Right ventricle myocardium inferior (tissue), 1 donor: ENCODE results near the gene DSTN. TPM values are rescaled to one million over a fixed set of nuclear protein-coding genes. Genes with fewer than 3 reads are reported as not detected.

Experiments used
- ATAC-seq: fragments of 200-7000 bp; cut with Tn5 transposase; one replicate; pipeline ENCODE4 v1.9.1; 2020; ENCODE audit warnings: mild to moderate bottlenecking, moderate library complexity
- DNase-seq: peaks from one replicate; pipeline ENCODE4 v3.0.0; 2021; ENCODE audit errors: missing footprints
- intact Hi-C: fragments of 100-400 bp; cut with DNase I; formaldehyde crosslinking; loops from one replicate; pipeline ENCODE4 v1.11.0; 2022
- total RNA-seq: library from RNA; stranded (reverse); fragmentation: NEBNext Ultra II Directional; extraction: Animal tissue kit (Norgen Biotek cat#: 25700); gene quantifications from one replicate; pipeline ENCODE4 v1.2.1, GENCODE V29; 2021
- donor health status: DM: no; HTN: yes; CAD: no; lungs with severe emphysema.

The DSTN gene
- total RNA-seq, 1 donor from 2014 or later, result 865 TPM

DNA sequence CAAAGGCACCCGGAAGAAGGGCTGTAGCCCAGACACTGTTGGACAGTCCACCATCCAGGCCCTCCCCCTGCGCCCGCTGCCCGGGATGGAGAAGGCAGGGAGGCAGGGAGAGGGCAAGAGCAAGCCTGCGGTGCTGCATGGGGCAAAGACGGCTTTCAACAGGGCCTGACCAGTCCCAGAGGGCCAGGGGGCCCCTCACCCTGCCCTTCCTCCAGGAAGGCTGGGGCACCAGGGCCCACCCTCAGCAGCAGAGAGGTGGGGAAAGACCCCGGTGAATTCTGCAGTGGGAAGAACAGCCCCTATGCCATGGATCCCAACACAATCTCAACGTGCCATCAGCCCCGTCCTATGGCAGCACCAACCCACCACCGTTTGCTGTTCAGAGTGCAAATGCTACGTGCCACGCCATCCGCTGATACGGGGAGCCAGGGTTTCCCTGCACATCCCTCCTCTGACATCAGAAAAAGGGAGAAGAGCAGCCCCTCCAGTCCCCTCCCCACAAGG is 71.1 kb downstream of the DSTN start:
- DNase-seq (peak; percentile 69), ATAC-seq (no peak)
- intact Hi-C loops, result no loop called here

DNA sequence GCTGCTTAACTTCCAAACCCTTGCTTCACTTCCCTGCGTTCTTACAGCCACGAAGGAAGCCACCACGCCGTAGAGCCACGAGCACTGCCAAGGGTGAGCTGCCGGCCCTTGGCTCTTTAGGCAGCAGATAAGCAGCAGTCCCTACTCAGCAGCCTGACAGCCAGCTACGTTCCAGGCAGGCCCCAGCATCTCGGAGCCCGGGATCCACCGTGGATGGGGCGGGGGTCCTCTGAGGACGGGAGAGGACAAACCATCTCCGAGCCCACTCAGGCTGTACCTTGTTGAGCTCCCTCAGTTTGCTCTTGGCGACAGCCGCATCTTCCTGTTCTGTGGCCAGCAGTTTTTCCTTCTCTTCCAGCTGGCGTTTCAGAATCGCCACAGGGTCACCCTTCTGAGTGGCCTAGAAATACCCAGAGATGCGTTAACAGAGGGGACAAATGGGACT is 71.7 kb downstream of the DSTN start:
- peak; percentile 35 for ATAC-seq
- intact Hi-C loops, result no loop called here
- peak; percentile 27 for DNase-seq

DNA sequence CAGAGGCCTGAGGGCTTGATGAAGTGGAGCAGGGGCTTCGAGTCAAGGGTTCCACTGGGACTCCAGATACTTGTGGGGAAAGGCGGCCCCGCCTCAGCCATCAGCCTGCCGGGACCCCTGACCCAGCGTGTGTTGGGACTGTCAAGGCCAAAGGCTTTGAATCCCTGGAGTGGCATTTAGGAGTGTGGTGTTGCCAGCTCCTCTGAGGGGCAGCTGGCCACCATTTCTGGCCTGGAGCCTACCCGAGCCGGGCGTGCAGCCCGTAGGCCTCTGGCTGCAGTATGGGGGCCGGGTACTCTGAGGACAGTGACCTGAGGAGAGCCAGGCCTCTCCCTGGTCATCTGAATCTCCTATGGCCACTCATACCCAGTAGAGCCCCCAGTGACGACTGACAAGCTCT is 72.1 kb downstream of the DSTN start:
- peak; percentile 55 for DNase-seq
- no peak for ATAC-seq
- intact Hi-C loops, result no loop called here

DNA sequence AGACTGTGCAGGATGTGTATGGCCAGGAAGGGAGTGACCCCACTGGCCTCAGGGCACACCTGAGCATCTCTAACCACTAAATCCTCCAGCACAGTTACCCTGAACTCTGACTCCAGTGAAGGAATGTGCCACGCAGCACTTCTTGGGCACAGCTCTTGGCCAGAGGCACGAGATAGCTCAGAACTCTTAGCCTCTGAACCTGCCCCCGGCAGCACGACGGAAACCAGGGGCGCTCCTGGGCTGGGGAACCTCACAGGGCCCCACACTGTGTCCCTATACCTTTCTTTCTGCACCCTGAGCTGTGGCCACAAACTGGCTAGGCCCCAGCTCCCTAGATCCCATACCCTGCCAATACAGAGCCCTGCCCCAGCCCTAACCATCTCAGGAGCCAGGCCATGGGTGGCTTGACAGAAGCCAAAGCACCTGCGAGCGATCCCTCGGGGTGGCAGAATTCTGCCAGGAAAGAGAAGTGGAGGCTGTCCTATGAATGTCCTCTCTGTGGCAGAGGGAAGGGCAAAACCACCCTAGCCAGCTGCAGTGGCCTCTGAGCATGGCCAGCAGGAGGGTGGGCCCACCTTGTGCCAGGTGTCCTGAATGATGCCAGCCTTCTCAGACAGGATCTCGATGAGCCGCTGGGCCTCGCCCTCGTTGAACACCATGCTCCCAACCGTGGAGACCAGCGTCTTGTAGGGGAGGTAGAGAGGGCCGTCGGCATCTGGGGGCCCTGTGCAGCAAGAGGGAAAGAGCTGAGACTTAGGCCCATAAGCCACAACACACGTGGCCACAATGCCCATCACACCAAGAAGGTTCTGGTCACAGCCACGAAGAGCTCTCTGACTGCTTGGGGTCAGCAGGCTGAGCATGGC is 72.8 kb downstream of the DSTN start:
- ATAC-seq (no peak), DNase-seq (peak; percentile 45)
- intact Hi-C loops, result no loop called here

DNA sequence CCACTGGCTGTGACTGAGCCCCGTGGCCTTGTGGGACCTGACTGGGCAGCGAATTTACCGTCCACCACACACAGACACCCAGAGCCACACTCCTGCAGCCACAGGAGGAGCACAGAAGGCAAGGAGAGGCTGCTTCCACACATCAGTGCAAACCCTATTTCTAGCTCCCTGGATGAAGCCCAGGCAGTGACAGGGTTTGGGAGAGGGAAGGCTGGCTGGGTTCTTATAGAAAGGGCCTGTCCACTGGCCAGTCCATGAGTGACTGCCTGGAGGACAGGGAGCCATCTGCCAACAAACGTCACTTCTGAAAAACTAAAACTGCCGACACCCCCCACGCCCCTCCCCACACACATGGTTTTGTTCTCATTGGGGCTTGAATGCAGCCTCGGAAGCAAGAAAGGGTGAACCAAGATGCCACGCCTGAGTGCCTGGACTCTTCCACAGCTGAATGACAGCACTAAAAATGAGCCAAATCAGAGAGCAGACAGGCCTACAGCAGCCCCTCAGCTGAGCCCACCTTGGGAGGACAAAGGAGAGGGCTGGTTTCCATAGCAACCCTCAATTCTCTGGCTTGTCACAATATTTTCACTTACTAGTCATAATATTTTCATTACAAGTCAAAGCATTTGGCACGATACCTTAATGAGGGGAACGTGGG is 73.8 kb downstream of the DSTN start:
- intact Hi-C loops, result no loop called here
- ATAC-seq (no peak), DNase-seq (no peak)

DNA sequence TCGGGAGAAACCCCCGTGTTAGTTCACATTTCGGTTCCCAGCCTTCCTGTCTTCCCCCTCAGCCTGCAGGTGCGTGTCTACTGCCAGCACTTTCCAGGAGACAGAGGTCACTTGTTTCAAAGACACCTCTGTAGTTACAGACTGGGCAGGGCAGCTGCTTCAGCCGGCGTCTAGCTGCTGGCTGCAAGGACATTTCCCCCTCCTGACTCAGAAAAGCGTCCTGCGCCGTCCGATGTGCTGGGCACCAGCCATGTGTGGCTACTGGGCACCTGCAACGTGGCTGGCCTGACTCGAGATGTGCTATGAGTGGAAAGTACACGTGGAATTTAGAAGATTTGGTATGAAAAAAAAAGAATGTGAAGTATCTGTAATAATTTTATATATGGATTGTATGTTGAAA is 74.6 kb downstream of the DSTN start:
- ATAC-seq, result peak; percentile 22
- intact Hi-C loops, result no loop called here
- DNase-seq, result peak; percentile 58

DNA sequence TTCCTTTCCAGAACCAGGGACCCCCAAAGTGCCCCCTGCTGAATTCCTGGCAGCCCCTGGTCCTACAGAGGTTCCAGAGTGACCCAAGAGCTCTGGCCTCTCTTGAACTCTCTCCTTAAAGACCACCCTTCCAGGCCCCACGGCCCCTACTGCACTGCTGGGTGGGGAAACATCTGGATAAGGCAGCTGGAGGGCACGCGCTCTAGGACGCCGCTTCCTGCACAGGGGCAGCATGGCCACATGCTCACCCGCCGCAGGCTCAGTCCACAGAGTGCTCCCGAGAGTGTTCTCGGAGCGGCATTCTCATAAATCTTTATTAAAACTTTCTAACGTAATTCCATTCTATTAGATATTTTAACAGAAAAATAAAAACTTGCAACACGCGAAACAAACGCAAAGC is 75.1 kb downstream of the DSTN start:
- ATAC-seq, result no peak
- no peak for DNase-seq
- intact Hi-C loops, result no loop called here

DNA sequence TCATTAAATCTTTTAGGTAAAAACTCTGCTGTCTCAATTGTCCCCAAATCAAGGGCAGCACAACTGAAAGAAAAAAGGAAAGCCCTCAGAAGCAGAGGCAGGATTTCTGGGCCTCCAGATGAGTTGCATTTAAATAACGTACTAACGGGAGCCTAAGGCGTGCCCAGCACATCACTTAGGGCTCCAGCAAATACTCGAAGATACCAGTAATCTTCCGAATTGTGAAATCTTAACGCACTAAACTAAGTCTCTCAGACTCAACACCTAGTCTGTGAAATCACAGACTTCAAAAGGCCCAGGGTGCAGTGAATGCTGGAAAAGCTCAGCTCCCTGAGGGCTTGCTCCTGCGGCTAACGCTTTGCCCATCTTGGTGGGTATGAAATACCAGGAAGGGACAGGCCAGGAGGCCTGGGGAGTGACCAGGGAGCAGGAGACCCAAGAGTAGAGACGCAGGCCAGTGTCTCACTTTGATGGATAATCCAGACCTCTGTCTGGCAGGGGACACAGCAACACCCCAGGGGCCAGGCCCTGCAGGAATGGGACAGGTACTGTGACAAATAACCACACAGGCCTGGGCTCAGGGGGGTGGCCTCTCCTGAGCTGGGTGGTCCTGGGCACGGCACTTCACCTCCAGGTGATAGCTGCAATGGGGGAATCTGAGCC is 75.8 kb downstream of the DSTN start:
- DNase-seq, result peak; percentile 58
- intact Hi-C loops, result no loop called here
- ATAC-seq, result no peak

DNA sequence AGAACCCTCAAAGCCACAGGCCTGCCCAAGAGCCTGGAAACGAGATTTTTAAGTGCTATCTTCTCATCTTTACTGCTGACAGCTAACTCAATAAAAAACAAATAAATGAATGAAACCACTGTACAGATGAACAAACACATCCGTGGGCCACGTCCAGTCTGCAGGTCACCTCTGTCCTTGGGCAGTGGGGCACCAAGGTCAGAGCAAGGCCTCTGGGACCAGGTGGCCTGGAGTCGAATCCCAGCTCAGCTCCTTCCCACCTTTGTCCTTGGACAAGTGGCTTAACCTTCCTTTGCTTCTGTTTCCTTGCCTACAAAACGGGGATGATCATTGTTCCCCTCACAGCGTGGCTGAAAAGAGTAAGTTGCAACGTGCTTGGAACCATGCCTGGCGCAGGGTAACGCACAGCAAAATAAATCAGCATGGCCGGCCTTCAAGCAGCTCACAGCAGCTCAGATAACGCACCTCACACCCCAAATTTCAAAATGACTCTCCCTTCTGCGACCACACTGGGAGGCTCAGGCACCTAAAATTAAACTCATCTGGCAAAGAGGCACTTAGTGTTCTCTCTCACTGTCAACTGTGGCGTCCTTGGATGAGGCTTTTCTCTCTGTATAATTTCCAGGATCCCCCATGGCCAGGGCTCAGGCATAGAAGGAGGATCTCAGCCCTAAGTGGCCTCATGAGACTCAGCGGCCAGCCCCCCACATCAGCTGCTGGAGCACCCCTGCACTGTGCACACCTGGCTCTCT is 76.5 kb downstream of the DSTN start:
- intact Hi-C loops, result no loop called here
- peak; percentile 37 for DNase-seq
- ATAC-seq, result peak; percentile 21

DNA sequence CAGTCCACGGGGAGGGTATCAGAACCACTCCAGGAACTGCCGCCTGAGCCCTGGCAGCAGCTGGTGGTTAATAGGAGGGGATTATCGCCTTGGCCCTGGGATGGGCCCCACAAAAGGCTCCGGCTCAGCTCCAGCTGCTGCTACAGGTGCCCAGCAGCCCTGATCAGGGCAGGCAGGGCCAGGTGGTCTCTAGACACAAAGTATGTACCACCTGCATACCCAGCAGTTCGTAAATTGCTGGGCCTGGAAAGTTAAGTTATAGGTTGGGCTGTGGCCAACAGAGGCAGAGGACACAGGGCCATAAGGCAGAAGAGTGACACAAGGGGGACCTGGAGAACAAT is 77.1 kb downstream of the DSTN start:
- ATAC-seq (no peak), DNase-seq (peak; percentile 40)
- intact Hi-C loops, result no loop called here

DNA sequence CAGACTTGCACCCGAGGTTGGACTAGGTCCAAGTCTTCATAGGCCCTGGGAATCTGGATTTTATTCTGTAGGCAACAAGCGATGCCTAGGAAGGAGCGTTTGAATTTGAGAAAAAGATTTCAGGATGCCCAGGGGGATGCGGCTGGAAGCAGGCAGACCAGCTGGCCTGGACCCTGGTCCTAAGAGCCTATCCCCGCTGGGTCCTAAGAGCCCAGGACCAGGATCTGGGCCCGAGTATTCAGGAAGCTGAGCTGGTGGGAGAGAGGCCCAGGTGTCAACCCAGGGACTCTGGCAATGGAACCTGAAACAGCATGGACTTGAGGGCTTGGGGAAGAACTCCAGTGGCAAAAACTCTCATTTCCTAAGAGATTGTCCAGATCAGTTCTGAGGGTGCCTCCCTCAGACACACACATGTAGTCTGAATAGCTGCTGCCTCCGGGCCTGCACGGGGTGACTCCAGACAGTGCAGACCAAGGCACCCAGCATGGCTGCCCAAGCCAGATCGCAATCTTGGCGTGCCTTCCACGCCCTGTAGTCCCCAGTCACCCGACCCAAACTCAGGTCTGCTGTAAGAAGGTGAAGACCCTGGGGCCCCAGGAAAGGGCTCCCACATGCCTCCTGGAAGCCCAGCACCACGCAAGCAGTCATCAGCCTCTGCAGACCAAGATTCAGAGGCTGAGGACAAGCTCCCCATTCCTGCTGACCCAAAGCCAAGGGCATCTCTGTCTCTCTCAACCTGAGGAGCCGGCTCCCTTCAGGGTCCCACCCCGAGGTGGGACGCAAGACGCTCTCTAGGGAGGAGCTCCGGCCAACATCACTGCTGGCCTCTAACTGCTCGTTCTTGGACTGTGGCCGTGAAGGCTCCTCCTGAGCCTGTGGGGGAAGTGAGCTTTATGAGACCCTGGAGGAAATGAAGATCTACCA is 77.8 kb downstream of the DSTN start:
- peak; percentile 60 for DNase-seq

DNA sequence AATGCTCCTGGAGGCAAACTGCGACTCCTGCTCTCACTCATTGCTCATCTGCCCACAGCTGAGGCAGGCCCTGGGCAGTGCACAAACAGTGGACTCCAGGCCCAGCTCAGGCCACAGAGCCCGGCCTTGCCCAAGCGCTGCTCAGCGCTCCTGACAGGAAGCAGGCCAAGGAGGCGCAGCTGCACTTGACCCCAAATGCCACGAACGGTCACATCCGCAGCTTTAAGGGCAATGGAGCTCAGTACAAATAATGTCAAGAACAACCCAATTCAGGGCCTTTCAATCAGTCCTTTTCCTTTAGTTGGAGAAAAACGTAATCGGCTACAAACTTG is 78.4 kb downstream of the DSTN start:
- DNase-seq, result peak; percentile 75
- intact Hi-C loops, result no loop called here
- ATAC-seq, result peak; percentile 35

More for the DNA sequence above, 77.8 kb downstream of the DSTN start:
- intact Hi-C loops, result no loop called here
- peak; percentile 2 for ATAC-seq

DNA sequence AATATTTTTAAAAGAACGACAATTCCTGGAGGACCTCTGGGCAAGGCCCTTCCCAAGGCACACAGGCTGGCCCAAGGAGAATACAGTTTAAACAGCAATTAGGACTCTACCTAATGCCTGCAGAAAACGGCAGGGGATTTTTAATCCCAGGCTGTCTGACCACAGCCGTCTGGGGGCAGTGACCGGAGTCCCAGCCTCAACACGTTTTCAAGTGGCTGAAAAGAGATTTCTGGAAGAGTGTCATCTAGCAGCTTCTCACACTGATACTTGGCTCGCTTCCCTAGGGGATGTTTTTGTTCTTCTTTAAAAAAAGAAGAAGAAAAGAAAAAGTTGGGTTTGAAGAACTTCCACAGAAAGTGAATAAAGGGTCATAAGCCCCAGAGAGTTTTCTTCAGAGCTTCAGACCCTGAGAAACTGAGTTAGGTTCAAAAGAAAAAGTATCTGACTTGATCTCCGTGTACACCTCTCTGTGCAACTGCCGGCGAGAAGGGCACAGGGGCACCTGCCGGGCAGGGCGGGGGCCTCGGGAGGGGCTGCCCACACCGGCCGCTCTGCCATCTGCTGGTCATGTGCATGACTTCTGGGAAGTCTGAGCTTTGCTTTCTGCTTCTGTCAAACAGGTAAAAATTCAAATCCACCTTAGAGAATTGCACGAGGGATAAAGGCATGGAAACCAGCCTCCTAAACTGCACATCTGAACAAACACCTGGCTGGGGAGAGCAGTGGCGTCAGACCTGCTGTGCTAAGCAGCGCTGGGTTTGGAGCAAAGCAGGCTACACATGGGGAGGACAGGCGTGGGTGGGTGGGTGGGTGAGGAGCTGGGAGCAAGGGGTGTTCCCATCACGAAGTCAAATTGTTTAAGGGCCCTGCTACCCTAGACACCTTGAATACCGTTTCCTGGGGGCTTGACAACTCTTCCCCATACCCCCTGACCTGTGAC is 79.2 kb downstream of the DSTN start:
- DNase-seq (peak; percentile 71), ATAC-seq (peak; percentile 42)
- intact Hi-C loops, result no loop called here

DNA sequence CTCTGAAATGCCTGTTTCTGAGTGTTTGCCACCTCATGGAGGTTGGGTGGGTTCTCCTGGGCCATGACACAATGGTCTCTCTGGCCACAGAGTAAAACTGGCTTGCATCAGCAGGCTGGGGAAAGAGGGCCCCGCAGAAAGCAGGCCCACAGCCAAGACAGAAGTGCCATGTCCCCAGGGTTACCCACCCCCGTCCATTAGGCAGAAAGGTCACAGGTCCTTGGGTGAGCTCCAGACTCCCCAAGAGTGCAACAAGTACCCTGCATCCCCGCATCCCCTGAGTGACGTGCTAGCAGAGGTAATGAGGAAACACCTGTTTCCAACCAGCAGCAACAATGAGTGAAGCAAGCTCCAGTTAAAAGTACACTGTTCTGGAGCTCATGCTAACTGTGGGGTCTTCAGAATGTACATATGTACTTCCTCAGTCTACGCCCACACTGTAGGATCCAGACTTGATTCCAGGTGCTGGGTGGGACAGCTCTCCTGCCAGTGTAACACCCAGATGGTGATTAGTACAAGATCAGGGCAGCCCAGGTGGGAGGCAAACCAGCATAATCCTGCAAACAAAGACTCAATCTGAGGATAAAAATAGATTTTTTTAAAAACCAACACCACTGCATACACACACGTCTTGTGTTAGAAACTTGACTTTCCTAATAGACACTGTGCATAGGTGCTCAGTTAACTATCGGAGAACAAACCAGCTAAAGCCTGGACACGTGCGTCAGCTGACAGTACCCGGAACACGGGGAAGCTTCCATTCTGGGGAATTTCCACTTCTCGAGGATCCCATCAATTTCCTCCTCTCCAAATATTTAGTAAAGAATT is 80.6 kb downstream of the DSTN start:
- intact Hi-C loops, result no loop called here
- no peak for ATAC-seq
- peak; percentile 42 for DNase-seq

DNA sequence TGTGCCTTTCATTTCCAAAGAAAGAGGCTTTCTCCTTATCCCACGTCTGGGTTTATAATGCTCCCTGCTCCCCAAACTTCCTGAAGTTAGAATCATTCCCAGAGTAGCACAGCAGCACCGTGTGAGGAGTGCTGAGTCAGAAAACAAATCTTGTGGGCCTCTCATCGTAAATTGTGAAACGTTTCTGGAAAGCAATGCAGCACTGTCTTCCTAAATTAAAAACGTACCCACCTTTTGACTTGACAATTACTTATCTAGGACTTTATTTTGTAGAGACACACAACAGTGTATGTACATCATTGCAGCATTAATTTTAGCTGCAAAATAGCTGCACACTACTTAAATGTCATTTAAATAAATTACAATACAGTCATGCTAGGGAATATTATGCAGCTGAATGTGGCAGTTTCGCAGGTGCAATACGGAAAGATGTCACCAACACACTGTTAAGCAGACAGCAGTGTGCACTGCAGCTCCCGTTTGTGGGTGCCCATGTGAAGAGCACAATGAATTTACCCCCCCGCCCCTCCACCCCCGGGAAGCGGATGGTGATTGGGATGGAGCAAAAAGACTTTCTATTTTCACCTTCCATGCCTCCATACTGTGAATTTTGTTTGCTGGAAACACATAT is 81.4 kb downstream of the DSTN start:
- DNase-seq (no peak), ATAC-seq (no peak)
- intact Hi-C loops, result no loop called here
